Neuronal stem cell (in vitro differentiated cells): ENCODE measurements around the gene CDC42EP1.
A peak's percentile ranks its signal among the peaks of the same experiment; 100 is the strongest.

Experiments used
- DNase-seq: peaks from one replicate; pipeline ENCODE4 v3.0.0-alpha.2; 2013; ENCODE audit warnings: low spot score
- H2AFZ ChIP-seq: one replicate; pipeline ENCODE4 v1.6.1; 2013; ENCODE audit warnings: mild to moderate bottlenecking, low read length, inconsistent platforms
- H2AK5ac ChIP-seq: 2 replicates; pipeline ENCODE4 v1.6.1; 2013; ENCODE audit warnings: low read depth, mild to moderate bottlenecking, inconsistent platforms, low read length, moderate library complexity, mixed read lengths
- H2BK120ac ChIP-seq: 2 replicates; pipeline ENCODE4 v1.6.1; 2013; ENCODE audit warnings: low read depth, mild to moderate bottlenecking, inconsistent platforms, low read length, moderate library complexity, mixed read lengths
- H2BK12ac ChIP-seq: one replicate; pipeline ENCODE4 v1.6.1; 2013; ENCODE audit warnings: low read length, inconsistent platforms
- H2BK15ac ChIP-seq: 2 replicates; pipeline ENCODE4 v1.6.1; 2013; ENCODE audit warnings: mild to moderate bottlenecking, low read length, inconsistent platforms, mixed read lengths
- H2BK5ac ChIP-seq: one replicate; pipeline ENCODE4 v1.6.1; 2013; ENCODE audit warnings: inconsistent platforms, mild to moderate bottlenecking, low read length, moderate library complexity
- H3K14ac ChIP-seq: one replicate; pipeline ENCODE4 v1.6.1; 2013; ENCODE audit warnings: low read length, inconsistent platforms
- H3K18ac ChIP-seq: 2 replicates; pipeline ENCODE4 v1.6.1; 2013; ENCODE audit warnings: low read length, inconsistent platforms
- H3K23ac ChIP-seq: 2 replicates; pipeline ENCODE4 v1.6.1; 2013; ENCODE audit warnings: low read depth, mild to moderate bottlenecking, mixed read lengths, low read length, inconsistent platforms; ENCODE audit not compliant: poor library complexity
- H3K27ac ChIP-seq: replicated peaks from 3 replicates; pipeline ENCODE4 v1.5.1; 2013; ENCODE audit warnings: low read length, inconsistent platforms
- H3K27me3 ChIP-seq, 3 experiments: 2 replicates each; pipeline ENCODE4 v1.6.1; 2013; ENCODE audit warnings: low read length in 3 of 3, mild to moderate bottlenecking in 2 of 3, inconsistent platforms in 1 of 3, low read depth in 1 of 3, mixed read lengths in 1 of 3, moderate library complexity in 1 of 3; ENCODE audit not compliant: control insufficient read depth in 3 of 3, insufficient read depth in 3 of 3
- H3K36me3 ChIP-seq, 2 donors: replicated peaks in 1 of 2; 2 replicates each; pipeline ENCODE4 v1.6.1; 2013; ENCODE audit warnings: low read length in 2 of 2; ENCODE audit not compliant: control insufficient read depth in 2 of 2, insufficient read depth in 2 of 2
- H3K4ac ChIP-seq: 2 replicates; pipeline ENCODE4 v1.6.1; 2013; ENCODE audit warnings: inconsistent platforms, mild to moderate bottlenecking, low read length, moderate library complexity
- H3K4me1 ChIP-seq, 2 donors: 1 replicate in 1 of 2; 2 replicates in 1 of 2; pipeline ENCODE4 v1.6.1; 2013; ENCODE audit warnings: low read length in 2 of 2, low read depth in 1 of 2; ENCODE audit not compliant: control insufficient read depth in 2 of 2, insufficient read depth in 1 of 2
- H3K4me2 ChIP-seq: one replicate; pipeline ENCODE4 v1.6.1; 2013; ENCODE audit warnings: mild to moderate bottlenecking, low read length, inconsistent platforms; ENCODE audit not compliant: insufficient read depth, poor library complexity, severe bottlenecking
- H3K4me3 ChIP-seq, 2 donors: 2 replicates each; pipeline ENCODE4 v1.5.1; 2013; ENCODE audit warnings: low read length in 2 of 2, mild to moderate bottlenecking in 2 of 2, inconsistent platforms in 1 of 2, moderate library complexity in 1 of 2
- H3K79me1 ChIP-seq: one replicate; pipeline ENCODE4 v1.6.1; 2013; ENCODE audit warnings: low read depth, mild to moderate bottlenecking, inconsistent platforms, low read length, moderate library complexity
- H3K9ac ChIP-seq: one replicate; pipeline ENCODE4 v1.6.1; 2013; ENCODE audit warnings: mild to moderate bottlenecking, low read depth, low read length, inconsistent platforms; ENCODE audit not compliant: poor library complexity
- H3K9me3 ChIP-seq, 2 donors: replicated peaks in 1 of 2; 2 replicates each; pipeline versions ENCODE3 to v1.6.1; 2013; ENCODE audit warnings: low read length in 2 of 2, mild to moderate bottlenecking in 2 of 2, inconsistent platforms in 1 of 2, low read depth in 1 of 2, mixed read lengths in 1 of 2, moderate library complexity in 1 of 2; ENCODE audit not compliant: control insufficient read depth in 2 of 2, insufficient read depth in 1 of 2
- H4K8ac ChIP-seq: one replicate; pipeline ENCODE4 v1.6.1; 2013; ENCODE audit warnings: low read depth, mild to moderate bottlenecking, inconsistent platforms, low read length, moderate library complexity
- H4K91ac ChIP-seq: one replicate; pipeline ENCODE4 v1.6.1; 2013; ENCODE audit warnings: low read length, low read depth, mild to moderate bottlenecking, inconsistent platforms; ENCODE audit not compliant: poor library complexity
- WGBS, 2 donors: extraction: QIAGEN DNeasy Blood & Tissue Kit; methylation state at CpG; one replicate each; pipeline ENCODE4 v1.1.7; 2013; ENCODE audit warnings: missing lambda C conversion rate in 2 of 2, mixed read lengths in 1 of 2; ENCODE audit not compliant: insufficient read length in 2 of 2, insufficient replicate concordance in 1 of 2; ENCODE audit errors: extremely low coverage in 2 of 2; 5-methylcytosine and 5-hydroxymethylcytosine counted together

Gene CDC42EP1

DNA sequence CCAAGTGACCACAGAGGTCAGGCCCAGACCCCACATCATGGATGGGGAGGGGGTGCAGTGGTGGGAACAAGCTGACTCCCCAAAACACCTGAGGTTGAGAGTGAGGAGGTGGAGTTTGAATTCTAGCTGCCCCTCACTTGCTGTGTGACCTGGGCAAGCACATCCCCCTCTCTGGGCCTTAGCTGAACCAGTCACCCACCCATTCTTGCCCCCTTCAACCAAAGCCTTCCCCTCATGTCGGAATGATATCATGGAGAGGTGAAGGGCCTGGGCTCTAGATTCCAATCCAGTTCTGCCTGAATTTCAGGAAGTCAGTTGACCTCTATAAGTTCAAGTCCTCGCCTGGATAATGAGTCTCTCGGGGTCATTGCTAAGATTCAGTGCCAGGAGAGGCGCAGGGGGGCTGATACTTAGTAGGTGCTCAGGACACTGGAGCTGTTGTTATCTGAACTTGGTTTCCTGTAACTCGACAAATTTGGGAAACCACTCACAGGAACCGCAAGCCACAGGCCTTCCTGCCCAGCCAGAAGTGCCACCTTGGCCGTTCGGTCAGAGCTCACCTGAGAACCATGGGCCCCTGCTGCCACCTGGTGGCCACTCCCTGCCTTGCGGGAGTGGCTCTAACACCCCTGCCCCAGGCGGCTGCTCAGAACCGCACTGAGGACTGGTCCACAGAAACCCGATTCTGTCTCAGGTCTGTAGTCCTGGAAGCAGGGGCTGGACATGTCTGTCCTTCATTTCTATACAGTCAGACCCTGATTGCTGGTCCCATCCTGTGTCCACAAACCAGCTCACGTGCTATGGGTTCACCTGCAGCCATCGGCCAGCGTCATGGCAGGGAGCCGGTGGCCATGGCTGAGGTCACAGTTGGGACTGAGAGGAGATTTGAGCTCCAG lies 6.9 kb downstream of the CDC42EP1 start:
- Histone ChIP-seq H2BK120ac (no peak overlapping the region), H3K27me3 (peaks cover 0 to 1% (median 0%) of the 10 kb centered on the region in 3 experiments), H3K9ac (no peak overlapping the region), H4K91ac (no peak overlapping the region), H3K9me3 (no peaks in the 10 kb centered on the region), H3K4me3 (no peak overlapping the region), H4K8ac (no peak overlapping the region), H3K36me3 (peaks cover 5 to 58% of the 10 kb centered on the region in 2 donors), H3K18ac (peak overlapping the region; percentile 40), H2AK5ac (no peak overlapping the region), H3K4me1 (peaks cover 6 to 13% of the 10 kb centered on the region in 2 donors), H2AFZ (no peak overlapping the region), H2BK5ac (no peak overlapping the region), H3K14ac (no peak overlapping the region), H3K4ac (no peak overlapping the region), H3K79me1 (peaks cover 5% of the 10 kb centered on the region), H2BK12ac (no peak overlapping the region), H3K4me2 (no peak overlapping the region), H2BK15ac (peak overlapping the region; percentile 54), H3K23ac (no peak overlapping the region), H3K27ac (no peak overlapping the region)
- peak; percentile 69 for DNase-seq
- no CpG with 5 or more reads among the region's 16 CpGs for WGBS, 2 donors

DNA sequence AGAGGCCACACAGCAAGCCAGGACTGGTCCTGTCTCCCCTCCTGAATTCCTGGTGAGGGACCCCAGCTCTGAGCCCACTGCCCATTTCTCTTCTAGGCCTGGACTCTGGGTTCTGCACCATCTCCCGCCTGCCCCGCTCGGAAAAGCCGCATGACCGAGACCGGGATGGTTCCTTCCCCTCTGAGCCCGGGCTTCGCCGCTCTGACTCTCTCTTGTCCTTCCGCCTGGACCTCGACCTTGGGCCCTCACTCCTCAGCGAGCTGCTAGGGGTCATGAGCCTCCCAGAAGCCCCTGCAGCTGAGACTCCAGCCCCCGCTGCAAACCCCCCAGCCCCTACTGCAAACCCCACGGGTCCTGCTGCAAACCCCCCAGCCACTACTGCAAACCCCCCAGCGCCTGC lies 7.7 kb downstream of the CDC42EP1 start:
- H2BK120ac ChIP-seq: no peak overlapping the region
- no peak overlapping the region for H3K4me3 ChIP-seq
- H4K8ac ChIP-seq: no peak overlapping the region
- H3K36me3 ChIP-seq: peaks cover 5 to 55% of the 10 kb centered on the region in 2 donors
- no peak overlapping the region for H2BK15ac ChIP-seq
- no peak overlapping the region for H3K9ac ChIP-seq
- no peak overlapping the region for H3K4ac ChIP-seq
- H3K18ac ChIP-seq: no peak overlapping the region
- no peak overlapping the region for H2AFZ ChIP-seq
- peaks cover 4% of the 10 kb centered on the region for H3K79me1 ChIP-seq
- DNase-seq: no peak
- no peaks in the 10 kb centered on the region for H3K27me3 ChIP-seq
- no peak overlapping the region for H4K91ac ChIP-seq
- H3K27ac ChIP-seq: no peak overlapping the region
- peak overlapping the region; percentile 83 for H2AK5ac ChIP-seq
- WGBS, 2 donors: no CpG with 5 or more reads among the region's 15 CpGs
- no peak overlapping the region for H2BK12ac ChIP-seq
- H2BK5ac ChIP-seq: no peak overlapping the region
- peak overlapping the region; percentile 71 for H3K23ac ChIP-seq
- peak overlapping the region; percentile 74 for H3K14ac ChIP-seq
- peaks cover 5 to 11% of the 10 kb centered on the region in 2 donors for H3K4me1 ChIP-seq
- H3K9me3 ChIP-seq: no peaks in the 10 kb centered on the region
- H3K4me2 ChIP-seq: no peak overlapping the region

DNA sequence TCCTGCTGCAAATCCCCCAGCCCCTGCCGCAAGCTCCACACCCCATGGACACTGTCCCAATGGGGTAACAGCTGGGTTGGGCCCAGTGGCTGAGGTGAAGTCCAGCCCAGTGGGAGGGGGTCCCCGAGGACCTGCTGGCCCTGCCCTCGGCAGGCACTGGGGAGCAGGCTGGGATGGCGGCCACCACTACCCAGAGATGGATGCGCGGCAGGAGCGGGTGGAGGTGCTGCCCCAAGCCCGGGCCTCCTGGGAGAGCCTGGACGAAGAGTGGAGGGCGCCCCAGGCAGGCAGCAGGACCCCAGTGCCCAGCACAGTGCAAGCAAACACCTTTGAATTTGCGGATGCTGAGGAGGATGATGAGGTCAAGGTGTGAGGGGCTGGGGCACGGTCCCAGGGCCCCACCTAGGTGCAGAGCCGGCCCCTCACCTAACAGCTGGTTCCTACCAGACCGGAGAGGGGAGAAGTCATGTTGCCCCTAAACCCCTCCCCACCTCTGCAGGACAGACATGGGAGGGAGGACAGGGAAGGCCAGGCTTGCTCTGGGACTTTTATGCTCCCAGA lies 8.2 kb downstream of the CDC42EP1 start:
- peak overlapping the region; percentile 79 for H2BK5ac ChIP-seq
- H2BK15ac ChIP-seq: no peak overlapping the region
- H4K91ac ChIP-seq: no peak overlapping the region
- H3K36me3 ChIP-seq: peaks cover 5 to 53% of the 10 kb centered on the region in 2 donors
- H3K4me3 ChIP-seq: no peak overlapping the region
- peak overlapping the region; percentile 83 for H2AK5ac ChIP-seq
- H3K9ac ChIP-seq: no peak overlapping the region
- no peak for DNase-seq
- H3K79me1 ChIP-seq: peaks cover 2% of the 10 kb centered on the region
- H3K23ac ChIP-seq: peak overlapping the region; percentile 58
- H3K4me1 ChIP-seq: peaks cover 1 to 5% of the 10 kb centered on the region in 2 donors
- WGBS, 2 donors: no CpG with 5 or more reads among the region's 14 CpGs
- no peak overlapping the region for H3K4me2 ChIP-seq
- no peaks in the 10 kb centered on the region for H3K9me3 ChIP-seq
- H3K27ac ChIP-seq: no peak overlapping the region
- no peaks in the 10 kb centered on the region for H3K27me3 ChIP-seq
- peak overlapping the region; percentile 66 for H2BK12ac ChIP-seq
- H4K8ac ChIP-seq: no peak overlapping the region
- H2BK120ac ChIP-seq: no peak overlapping the region
- no peak overlapping the region for H2AFZ ChIP-seq
- peak overlapping the region; percentile 29 for H3K18ac ChIP-seq
- H3K14ac ChIP-seq: peak overlapping the region; percentile 74
- no peak overlapping the region for H3K4ac ChIP-seq
